HG03457 (cell line): ENCODE results near the gene FANK1.
A peak's percentile ranks its signal among the peaks of the same experiment; 100 is the strongest.
"Not testable (repeated sequence)": the region's sequence is repeated elsewhere in the genome, so short reads cannot be mapped to it uniquely, and the experiment has no call there.

Experiments
- ATAC-seq: cut with Tn5 transposase; IDR thresholded peaks from one replicate; pipeline ENCODE4 v1.9.1; 2021; ENCODE audit warnings: moderate number of reproducible peaks; ENCODE audit not compliant: unreplicated experiment

The FANK1 gene

DNA sequence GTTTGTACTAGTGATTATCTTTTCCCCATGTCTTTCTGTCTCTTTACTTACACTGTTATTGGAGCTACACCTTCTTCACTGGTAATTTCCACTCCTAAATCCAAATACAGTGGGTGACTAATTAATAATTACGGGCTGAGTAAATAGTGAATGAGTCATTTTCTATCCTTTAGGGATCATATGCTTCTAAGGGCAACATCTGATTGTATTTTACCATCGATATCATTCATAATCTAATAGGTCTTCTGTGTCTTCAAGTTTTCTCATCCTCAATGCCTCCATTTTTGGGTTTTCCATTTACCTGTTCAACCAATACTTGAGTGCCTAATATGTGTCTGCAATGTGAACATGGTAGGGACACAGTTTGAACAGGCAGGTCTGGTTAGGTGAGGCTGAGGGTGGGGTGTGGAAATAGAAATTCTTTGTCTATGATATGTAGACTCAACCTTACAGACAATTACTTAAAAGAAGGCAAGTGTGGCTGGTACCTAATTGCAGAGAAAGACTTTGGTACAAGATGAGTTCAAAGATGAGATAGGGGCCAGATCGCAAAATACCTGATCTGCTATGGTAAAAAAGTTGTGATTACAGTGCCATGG lies 9.4 kb upstream of the FANK1 start:
- ATAC-seq: no peak

DNA sequence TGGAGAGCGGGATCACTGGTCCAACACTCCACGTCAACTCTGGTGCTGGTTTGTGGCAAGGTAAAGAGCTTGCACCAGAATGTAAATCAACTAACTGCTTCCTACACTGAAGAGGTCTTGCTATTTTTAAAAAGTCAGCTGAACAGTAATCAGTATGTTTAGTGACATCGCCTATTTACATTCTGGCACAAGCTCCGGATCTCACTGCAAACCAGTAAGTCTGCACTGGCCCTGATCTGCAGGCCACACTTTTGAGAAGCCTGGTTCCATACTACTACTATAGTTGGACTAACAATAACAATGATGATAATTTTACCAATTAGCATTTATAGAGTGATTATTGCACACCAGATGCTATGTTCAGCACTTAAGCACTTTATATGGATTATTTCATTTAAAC lies 6.9 kb upstream of the FANK1 start:
- ATAC-seq: not testable (repeated sequence)

DNA sequence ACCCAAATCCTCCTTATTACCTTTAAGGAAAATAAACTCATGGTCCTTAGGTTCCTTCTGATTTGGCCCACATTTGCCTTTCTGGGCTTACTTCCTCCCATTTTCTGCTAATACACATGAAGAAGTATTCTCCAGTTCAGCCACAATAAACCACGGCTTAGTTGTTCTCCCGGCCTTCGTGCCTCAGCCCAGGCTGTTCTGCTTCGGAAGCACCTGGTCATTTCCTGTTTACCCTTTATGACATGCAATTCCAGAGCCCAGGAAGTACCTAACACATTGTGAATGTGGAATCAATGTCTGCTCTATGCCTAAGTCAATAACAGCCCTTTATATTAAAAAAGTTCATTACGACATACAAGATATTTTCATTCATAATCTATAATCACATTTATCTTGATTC lies 4.0 kb upstream of the FANK1 start:
- not testable (repeated sequence) for ATAC-seq

DNA sequence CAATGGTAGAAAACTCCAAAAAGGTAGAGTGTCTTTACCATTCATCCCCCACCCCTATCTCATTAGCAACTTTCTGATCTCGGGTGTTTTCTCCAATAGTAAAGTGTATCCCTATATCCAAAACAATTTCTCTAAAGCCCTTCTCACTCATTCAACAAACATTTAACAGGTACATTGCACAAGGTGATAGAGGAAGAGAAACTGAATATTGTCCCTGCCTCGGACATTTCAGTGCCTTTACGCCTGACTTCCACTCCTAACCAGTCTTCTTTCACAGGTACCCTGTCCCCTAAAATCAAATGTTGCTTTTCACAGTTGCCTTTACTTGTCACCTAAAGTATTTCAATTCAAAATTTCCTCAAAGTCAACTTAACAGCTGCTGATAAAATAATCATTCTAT lies 2.2 kb upstream of the FANK1 start:
- not testable (repeated sequence) for ATAC-seq

DNA sequence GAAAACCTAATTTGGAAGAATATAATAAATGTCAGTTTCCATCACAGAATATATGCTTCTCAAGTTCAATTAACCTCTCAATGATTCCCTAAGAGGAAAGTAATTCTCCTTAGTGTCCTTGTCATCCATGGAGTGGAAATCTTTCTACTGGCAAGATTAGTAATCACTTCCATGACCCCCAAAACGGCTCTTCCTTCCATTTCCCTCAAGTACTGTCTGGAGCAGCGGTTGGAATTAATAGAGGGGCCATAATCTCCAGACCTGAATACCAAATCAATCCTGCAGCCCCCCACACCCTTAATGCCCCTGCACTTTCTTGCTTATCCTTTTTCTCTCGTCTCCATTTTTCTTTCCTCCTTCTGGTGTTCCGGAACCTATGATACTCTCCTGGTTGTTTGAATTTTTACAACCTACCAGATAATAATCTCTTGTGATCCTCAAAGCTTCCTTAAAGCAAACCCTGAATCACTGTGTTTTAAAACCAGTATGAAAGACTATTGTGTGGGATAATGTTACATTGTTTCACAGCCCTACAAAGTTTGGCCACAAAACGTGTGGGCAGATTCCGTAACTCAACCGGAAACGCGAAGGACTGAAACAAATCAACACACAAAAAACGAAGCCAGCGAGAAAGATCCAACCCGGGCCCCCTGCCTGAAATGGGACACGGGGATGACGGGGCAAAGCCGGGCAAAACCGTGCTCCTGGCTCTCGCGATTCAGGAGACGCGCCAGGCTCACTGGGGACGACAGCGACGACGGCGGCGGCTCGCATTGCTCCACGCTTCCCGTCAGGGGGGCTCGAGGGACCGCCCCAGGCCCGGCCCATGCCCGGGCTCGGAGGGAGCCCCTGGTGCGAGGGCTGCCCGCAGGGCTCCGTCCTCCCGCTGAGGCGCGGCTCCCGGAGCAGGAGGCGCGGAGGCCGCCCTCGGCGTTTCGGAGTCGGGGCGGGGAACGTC lies 955 bp upstream of the FANK1 start:
- peak; percentile 29 for ATAC-seq

DNA sequence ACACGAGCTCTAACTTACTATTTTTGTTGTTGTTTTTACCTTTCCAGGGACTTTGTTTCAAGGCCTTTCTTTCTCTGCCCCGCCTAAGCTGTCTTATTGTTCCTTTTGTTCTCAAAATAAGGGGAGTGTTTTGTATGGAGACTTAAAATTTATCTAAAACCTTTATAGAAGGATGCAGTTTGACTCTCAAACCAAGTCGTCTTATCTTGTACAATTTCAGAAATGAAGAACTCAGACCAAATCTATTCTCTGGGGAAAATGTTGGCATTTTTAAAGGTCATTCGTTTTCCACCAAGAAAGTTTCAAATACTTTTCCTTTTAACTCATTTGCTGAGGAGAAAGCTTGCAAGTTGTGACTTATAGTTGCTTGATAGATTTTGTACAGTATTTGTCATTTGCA lies 953 bp downstream of the FANK1 start:
- not testable (repeated sequence) for ATAC-seq

DNA sequence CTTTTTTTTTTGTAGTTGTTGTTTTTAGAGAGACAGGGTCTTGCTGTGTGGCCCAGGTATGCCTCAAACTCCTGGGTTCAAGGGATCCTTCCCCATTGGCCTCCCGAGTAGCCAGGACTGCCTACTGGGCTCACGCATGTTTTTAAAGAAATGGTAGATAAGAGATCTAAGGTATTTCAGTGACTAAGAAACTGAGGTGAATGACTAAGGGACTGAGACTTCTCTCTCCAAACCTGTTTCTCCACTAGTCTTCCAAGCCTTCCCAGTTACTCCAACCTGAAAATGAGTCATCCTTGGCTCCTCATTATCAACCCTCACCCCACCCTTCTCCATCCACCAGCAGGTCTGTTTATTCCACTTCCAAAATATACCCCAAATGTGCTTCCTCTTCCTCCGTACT lies 4.6 kb downstream of the FANK1 start:
- ATAC-seq: not testable (repeated sequence)

DNA sequence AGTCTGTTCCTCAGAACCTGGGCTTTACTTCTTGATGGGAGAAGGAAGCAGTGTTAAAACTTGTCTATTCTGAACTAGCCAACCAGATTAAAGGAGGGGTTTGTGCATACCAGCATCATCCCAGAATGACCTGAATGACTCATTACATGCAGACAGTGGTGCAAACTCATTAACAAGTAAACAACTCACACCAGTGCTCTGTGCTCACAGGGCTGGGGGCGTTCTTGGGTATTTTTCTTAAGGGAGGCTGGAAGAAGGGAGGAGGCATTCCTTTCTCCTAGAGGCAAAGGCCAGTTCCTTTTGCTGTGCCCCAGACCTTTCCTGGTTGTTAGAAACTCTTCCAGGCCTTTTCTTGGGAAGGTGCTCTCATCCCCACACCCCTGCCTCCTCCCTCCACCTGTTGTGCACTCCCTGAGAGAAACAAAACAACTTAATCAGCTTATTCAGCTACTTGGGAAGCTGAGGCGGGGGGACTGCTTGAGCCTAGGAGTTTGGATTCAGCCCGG lies 6.8 kb downstream of the FANK1 start:
- ATAC-seq: not testable (repeated sequence)

DNA sequence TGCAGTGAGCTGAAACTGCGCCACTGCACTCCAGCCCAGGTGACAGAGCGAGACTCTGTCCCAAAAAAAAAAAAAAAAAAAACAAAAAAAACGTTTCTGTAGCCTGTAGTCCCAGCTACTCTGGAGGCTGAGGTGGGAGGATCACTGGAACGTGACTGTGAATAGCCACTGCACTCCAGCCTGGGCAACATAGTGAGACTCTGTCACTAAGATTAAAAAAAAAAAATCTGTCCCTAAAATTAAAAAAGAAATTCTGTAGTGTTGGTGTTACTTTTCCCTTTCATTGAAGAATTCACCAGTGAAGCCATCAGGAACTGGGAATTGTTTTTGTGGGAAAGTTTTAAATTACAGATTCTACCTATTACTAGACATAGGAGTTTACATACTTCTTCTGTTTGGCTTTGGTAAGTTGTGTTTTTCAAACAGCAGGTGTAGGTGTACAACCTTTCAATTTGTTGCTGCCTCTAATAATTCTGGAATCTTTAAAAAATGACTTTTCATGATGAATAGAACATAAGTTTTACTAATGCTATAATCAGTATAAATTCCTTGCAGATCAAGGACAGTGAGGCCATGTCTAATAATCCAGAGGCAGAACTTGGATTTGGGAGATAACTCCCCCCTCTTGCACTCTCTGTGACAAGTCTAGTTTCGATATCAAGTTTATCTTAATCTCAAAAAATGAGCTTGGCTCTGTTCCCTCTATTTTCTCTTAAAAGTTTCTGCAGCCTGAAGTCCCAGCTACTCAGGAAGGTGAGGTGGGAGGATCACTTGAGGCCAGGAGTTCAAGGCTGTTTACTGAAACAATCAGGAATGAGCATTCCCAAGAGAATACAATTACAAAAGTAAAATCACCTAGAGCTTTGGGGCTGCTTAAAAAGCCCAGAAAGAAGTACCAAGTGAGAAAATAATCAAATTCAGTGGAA lies 9.0 kb downstream of the FANK1 start:
- ATAC-seq: not testable (repeated sequence)

DNA sequence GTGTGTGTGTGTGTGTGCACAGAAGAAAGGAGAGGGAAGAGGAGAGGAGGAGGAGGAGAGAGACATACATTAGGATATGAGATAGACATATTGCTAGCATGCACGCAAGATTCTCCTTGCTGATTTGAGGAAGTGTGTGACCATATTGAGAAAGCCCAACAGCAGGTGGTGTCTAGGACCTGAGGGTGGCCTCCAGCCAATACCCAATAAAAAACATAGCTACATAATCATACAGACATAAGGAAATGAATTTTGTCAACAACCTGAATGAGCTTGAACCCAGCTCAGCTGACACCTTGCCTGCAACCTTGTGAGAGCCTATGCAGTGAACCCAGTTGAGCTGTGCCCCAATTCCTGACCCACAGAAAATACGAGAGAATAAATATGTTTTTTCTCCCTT lies 11.2 kb downstream of the FANK1 start:
- ATAC-seq: not testable (repeated sequence)

DNA sequence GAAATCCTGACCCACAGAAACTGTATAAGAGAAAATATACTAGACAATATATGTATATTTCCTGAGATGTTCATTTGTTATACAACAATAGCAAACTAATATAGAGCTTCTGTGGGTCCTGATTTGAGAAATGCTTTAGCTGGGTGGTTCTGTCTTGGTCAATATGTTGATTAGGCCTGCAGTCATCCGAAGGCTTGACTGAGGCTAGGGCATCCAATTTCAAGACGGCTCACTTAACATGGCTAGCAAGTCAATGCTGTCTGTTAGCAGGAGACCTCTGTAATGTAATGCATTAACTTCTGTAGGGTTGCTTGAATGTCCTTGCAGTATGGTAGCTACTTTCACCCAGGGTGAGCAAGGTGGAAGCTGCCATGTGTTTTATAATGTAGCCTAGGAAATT lies 12.4 kb downstream of the FANK1 start:
- not testable (repeated sequence) for ATAC-seq

DNA sequence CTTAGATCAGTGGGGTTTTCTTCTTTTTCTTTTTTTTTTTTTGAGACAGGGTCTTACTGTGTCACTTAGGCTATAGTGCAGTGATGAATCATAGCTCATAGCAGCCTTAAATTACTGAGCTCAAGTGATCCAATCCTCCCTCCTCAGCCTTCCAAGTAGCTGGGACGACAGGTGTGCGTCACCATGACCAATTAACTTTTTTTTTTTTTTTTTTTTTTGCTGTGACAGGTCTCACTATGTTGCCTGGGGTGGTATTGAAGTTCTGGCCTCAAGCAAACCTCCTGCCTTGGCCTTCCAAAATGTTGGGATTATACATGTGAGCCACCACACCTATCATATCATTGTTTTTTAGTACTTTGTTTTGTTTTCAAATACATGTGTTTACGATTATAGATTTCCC lies 13.1 kb downstream of the FANK1 start:
- not testable (repeated sequence) for ATAC-seq

DNA sequence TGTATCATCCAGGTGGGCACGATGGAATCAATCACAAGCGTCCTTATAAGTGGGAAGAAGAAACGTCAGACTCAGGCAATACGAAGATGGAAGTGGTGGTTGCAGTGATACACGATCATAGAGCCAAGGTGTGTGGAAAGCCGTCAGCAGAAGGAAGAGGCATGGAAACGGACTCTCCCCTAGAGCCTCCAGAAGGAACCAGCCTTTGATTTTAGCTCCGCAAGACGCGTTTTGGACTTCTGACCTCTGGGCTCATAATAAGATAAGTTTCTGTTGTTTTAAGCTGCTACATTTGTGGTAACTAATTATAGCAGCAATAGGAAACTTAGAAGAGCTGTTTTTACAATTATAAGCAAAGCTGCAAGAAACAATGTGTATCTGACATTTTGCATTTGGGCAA lies 14.8 kb downstream of the FANK1 start:
- no peak for ATAC-seq

DNA sequence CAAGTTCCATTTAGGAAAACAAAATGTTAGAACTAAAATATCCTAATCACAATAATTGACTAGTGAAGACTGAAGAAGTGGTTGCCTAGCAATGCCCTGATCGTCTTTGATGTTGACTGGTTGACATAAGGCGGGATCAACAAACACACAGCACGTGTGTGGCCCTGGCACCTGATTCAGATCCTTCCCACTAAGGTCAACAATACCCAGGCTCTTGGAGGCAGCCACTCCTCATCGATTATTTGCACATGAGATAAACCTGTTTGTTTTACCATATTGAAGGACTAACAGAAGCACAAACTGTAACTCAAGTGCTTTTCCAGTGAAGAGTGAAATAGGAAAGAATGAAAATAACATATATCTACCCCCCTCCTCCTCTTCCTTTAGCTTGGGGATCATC lies 15.6 kb downstream of the FANK1 start:
- no peak for ATAC-seq

DNA sequence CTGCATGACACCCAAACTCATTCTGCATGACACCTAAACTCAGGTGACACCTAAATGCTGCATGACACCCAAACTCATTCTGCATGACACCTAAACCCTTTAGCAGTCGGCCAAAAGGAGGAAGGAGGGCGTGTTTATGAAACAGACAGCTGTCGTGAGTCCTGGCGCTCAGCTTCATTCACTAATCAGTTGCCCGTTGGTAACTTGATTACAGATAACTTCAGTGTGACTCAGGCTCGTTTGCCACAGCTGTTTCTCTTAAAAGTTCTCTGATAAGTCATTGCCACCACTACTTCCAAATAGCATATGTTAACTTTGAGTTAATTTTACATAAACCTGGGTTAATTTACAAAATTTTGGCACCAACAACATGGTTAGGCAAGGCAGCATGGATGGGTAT lies 16.9 kb downstream of the FANK1 start:
- ATAC-seq: not testable (repeated sequence)

DNA sequence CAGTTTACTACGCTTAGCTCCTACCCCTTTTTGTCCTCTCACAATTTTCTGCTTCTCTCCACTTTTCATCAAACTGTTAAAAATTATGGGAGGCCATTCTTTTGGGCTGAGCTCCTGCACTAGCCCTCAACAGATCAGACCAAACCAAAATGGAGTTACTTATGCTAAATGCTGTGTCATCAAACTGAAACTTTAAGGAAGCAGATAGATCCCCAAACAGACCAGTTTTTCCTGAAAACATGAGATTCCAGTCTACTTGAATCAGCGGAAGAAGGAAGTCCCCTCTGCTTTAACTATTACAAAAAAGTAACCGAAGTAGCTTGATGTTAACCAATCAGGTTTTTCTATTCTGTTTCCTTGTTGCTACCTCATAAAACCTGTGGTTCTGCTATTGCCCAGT lies 20.6 kb downstream of the FANK1 start:
- no peak for ATAC-seq

DNA sequence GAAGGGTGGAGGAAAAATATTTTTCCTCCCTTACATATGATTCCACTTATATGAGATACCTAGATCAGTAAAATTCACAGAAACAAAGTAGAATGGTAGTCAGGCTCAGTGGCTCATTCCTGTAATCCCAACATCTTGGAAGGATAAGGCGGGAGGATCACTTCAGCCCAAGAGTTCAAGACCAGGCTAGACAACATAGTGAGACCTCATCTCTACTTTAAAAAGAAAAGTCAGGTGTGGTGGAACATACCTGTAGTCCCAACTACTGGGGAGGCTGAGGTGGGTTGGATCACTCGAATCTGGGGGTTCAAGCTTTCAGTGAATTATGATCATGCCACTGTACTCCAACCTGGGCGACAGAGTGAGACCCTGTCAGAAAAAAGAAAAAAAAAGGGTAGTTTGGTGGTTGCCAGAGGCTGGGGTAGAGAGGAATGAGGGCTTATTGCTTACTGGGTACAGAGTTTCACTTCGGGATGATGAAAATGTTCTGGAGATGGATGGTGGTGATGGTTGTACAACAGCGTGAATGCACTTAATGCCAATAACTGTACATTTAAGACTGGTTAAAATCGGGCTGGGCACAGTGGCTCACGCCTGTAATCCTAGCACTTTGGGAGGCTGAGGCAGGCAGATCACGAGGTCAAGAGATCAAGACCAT lies 21.5 kb downstream of the FANK1 start:
- ATAC-seq: not testable (repeated sequence)

DNA sequence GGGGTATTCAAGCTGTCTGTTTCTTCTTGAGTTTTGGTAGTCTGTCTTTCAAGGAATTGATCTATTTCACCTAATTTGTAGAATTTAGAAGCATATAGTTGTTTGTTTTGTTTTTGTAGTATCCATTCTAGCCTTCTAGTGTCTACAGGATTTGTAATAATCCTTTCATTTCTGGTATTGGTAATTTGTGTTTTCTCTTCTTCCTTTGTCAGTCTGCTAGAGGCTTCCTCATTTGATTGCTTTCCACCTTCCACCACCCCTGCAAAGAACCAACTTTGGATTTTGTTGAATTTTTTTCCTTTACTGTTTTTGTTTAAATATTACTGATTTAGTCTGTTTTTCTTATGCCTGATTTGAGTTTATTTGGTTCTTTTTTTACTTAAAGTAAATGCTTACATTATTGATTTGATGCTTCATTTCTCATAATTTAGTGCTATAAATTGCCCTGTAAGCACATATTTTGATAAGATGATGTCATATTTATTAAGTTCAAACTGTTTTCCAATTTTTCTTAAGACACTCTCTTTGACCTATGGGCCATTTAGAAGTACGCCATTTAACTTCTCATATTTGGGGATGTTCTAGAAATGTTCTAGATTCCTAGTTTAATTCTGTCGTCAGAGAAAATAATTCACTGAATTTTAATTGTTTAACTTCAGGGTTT lies 25.4 kb downstream of the FANK1 start:
- not testable (repeated sequence) for ATAC-seq

DNA sequence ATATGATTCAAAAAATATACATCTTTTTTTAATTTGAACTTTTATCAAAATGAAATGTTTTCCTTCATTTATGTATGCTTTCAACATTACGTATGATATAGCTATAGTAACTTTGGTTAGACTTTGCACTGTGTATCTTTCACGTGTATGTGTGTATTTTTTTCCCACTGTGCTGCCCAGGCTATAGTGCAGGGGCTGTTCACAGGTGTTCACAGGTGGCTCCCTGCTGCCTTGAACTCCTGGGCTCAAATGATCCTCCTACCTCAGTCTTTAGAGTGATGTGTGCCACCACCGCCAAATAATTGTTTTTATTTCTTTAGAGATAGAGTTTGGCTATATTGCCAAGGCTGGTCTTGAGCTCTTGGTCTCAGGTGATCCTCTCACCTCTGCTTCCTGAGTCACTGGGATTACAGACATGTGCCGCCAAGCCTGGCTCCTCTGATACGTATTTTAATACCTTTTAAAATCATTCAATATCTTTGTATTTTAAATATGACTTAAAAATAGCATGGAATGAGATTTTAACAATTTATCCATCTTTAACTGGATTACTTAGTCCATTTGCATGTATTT lies 29.0 kb downstream of the FANK1 start:
- ATAC-seq: no peak

DNA sequence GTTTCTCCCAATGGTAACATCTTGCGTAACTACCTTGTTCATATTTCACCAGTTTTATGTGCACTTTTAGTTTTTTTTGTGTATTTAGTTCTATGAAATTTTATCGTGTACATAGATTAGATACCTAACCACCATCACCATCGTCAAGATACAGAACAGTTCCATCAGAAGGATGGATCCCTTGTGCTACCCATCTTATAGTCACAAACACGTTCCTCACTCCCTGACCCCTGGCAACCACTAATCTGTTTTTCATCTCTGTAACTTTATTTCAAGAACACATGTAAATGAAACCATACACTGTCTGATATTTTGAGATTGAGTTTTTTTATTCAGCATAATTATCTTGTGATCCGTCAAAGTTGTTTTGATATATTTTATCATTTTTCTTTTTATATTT lies 29.9 kb downstream of the FANK1 start:
- no peak for ATAC-seq
